Fibroblast of lung (primary cell): ENCODE results near the gene FLOT1.

ENCODE experiments used
- CTCF ChIP-seq, 2 donors: IDR thresholded peaks in 1 of 2; conservative IDR thresholded peaks in 1 of 2; 1 replicate in 1 of 2; 2 replicates in 1 of 2; pipeline ENCODE4 v1.5.1; 2011 to 2012; ENCODE audit warnings: low read length in 2 of 2, control low read depth in 1 of 2, inconsistent platforms in 1 of 2, low read depth in 1 of 2, mild to moderate bottlenecking in 1 of 2
- EZH2 ChIP-seq: IDR thresholded peaks from 2 replicates; pipeline ENCODE4 v1.5.1; 2012; ENCODE audit warnings: low read length, control low read depth, mild to moderate bottlenecking; ENCODE audit errors: missing control alignments

- no peak for TF ChIP-seq CTCF (conservative IDR thresholded peaks at IDR 0.05 in 1 of 2, IDR thresholded peaks at IDR 0.05 in 1 of 2; ENCODE audit: low read depth in 1 of 2, low read length in 2 of 2)
- no peak for TF ChIP-seq EZH2
Observed at GRCh38 chr6:30716879-30717128, 25.7 kb downstream of the FLOT1 start.
